ENCODE measurements around the gene MYL1. TPM values are rescaled to one million over a fixed set of nuclear protein-coding genes. Genes with fewer than 3 reads are reported as not detected.

MYL1 gene
- total and polyA plus RNA-seq, 4 experiments from 2014 or later: not detected

DNA sequence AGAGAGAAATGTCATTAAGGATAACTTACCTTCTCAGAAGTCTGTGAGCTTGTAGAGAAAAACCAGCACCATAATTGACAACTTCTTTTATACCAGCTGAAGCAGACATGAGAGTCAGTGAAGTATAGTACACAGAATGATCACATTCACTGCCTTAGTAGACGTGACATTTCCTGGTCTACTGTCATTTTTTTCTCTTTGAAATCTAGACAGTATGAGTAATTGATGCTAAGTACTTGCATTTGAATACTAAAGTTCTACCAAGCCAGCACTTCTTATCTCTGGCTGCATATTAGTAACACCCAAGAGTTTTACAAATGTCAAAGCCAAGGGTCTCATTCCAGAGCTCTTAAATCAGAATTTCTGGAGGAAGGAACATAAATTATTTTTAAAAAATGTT, 64.4 kb downstream of the MYL1 start:
- Histone ChIP-seq H3K27me3 (ENCODE audit: insufficient read depth, low read length) (no peaks in the 10 kb centered on the region), H3K27ac (ENCODE audit: low read depth, low read length) (no peak overlapping the region), H3K4me1 (ENCODE audit: insufficient read depth, low read length) (no peaks in the 10 kb centered on the region), H3K9me3 (ENCODE audit: control insufficient read depth in 1 of 2, low read length in 2 of 2) (no peaks in the 10 kb centered on the region), H3K36me3 (ENCODE audit: insufficient read depth, low read length) (no peaks in the 10 kb centered on the region), H3K4me3 (ENCODE audit: low read length in 2 of 2) (no peak overlapping the region)
- H3K4me1 Mint-ChIP-seq: no peaks in the 10 kb centered on the region
- H3K27ac Mint-ChIP-seq: no peak overlapping the region
- peaks cover 0 to 6% (median 0%) of the 10 kb centered on the region in 8 donors for H3K9me3 Mint-ChIP-seq
- intact Hi-C loops (cut with micrococcal nuclease): no loop called here
- ChIA-PET POLR2A (ENCODE audit: partially characterized antibody) (no interaction called here), CTCF (ENCODE audit: partially characterized antibody) (interaction anchor here (0.9 kb wide), 1 partner anchor 16 kb away, joined by 3 read pairs; no protein-coding TSS in a partner anchor)
- no peaks in the 10 kb centered on the region for H3K36me3 Mint-ChIP-seq
- no peak overlapping the region for H3K4me3 Mint-ChIP-seq
- DNase-seq: no peak
- H3K27me3 Mint-ChIP-seq: peaks cover 0 to 3% of the 10 kb centered on the region in 2 donors

Other genes with a start within 250 kb of the MYL1 start
- gene KANSL1L, start 143.8 kb downstream of the MYL1 start, total RNA-seq: 10 to 100 TPM; 10.7 to 12.1 TPM
- under 1 TPM; 0.26 to 0.62 TPM for gene KANSL1L, start 143.8 kb downstream of the MYL1 start, polyA plus RNA-seq
- not detected for gene ACADL, start 89.7 kb downstream of the MYL1 start, total RNA-seq
- not detected for gene ACADL, start 89.7 kb downstream of the MYL1 start, polyA plus RNA-seq
- 10 to 100 TPM; 30.2 to 32.8 TPM for gene LANCL1, start 161.6 kb upstream of the MYL1 start, total RNA-seq
- gene LANCL1, start 161.6 kb upstream of the MYL1 start, polyA plus RNA-seq: 10 to 100 TPM; 25.0 to 28.5 TPM
- gene CPS1, start 241.4 kb upstream of the MYL1 start, total RNA-seq: under 1 TPM in 1 of 2 experiments, not detected in 1; 0.44 TPM
- not detected for gene CPS1, start 241.4 kb upstream of the MYL1 start, polyA plus RNA-seq

Data from CD4-positive, alpha-beta memory T cell (primary cell).